ENCODE data around the gene QKI. TPM values are rescaled to one million over a fixed set of nuclear protein-coding genes. Genes with fewer than 3 reads are reported as not detected.

Gene QKI
- total RNA-seq, 1 experiment from 2014 or later: 134 TPM

DNA sequence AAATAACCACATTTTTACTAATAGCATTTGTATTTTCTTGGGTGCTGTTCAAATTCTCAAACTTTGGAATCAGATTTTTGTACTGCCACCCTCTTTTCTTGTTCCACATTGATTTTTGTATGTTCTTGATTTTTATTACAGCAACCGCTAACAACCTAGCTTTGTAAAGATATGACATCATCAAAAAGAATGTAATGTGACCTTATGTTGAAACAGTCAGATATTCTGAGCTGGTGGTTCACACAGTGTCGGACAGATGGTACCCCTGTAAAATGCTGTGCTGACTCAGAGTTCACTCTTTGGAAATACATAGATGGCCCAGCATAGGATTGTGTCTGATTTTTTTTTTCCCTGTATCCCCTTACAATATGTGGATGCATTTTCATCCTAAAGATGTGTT is 118.9 kb downstream of the QKI start:
- intact Hi-C loops (cut with micrococcal nuclease; ENCODE audit: unreplicated experiment): no loop called here
- no peaks in the 10 kb centered on the region for H3K9me3 Mint-ChIP-seq (ENCODE audit: unreplicated experiment)
- Histone ChIP-seq H3K9me3 (no peaks in the 10 kb centered on the region), H3K36me3 (ENCODE audit: control insufficient read depth, insufficient read depth, low read length) (no peaks in the 10 kb centered on the region), H3K4me1 (peaks cover 22% of the 10 kb centered on the region), H3K27me3 (replicated peaks; ENCODE audit: control insufficient read depth, insufficient read depth, low read length) (no peaks in the 10 kb centered on the region), H3K4me3 (ENCODE audit: low read depth, low read length) (no peak overlapping the region)
- H3K27me3 Mint-ChIP-seq (ENCODE audit: insufficient read depth, unreplicated experiment): no peaks in the 10 kb centered on the region
- DNase-seq: peak in 1 of 2 experiments; percentile 17
- POLR2A ChIA-PET: no interaction called here
- BruUV-seq (replicated peaks): no TSS peak
- peaks cover under 1% of the 10 kb centered on the region for H3K36me3 Mint-ChIP-seq (ENCODE audit: insufficient read depth, unreplicated experiment)
- H3K4me3 Mint-ChIP-seq (ENCODE audit: unreplicated experiment): no peak overlapping the region
- no peak overlapping the region for H3K27ac Mint-ChIP-seq (ENCODE audit: unreplicated experiment)
- peaks cover 7% of the 10 kb centered on the region for H3K4me1 Mint-ChIP-seq (ENCODE audit: low read depth, unreplicated experiment)
- CTCF ChIA-PET: interaction anchor here (0.5 to 1.5 kb wide), 2 partner anchors 21 to 419 kb away, joined by 4 to 5 read pairs; no protein-coding TSS in a partner anchor
- TF ChIP-seq, protein P1, sequence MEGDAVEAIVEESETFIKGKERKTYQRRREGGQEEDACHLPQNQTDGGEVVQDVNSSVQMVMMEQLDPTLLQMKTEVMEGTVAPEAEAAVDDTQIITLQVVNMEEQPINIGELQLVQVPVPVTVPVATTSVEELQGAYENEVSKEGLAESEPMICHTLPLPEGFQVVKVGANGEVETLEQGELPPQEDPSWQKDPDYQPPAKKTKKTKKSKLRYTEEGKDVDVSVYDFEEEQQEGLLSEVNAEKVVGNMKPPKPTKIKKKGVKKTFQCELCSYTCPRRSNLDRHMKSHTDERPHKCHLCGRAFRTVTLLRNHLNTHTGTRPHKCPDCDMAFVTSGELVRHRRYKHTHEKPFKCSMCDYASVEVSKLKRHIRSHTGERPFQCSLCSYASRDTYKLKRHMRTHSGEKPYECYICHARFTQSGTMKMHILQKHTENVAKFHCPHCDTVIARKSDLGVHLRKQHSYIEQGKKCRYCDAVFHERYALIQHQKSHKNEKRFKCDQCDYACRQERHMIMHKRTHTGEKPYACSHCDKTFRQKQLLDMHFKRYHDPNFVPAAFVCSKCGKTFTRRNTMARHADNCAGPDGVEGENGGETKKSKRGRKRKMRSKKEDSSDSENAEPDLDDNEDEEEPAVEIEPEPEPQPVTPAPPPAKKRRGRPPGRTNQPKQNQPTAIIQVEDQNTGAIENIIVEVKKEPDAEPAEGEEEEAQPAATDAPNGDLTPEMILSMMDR (IDR thresholded peaks at IDR 0.05; ENCODE audit: insufficient read depth in 1 of 2, low read depth in 1 of 2, low read length in 1 of 2, severe bottlenecking in 1 of 2, unreplicated experiment in 1 of 2): no peak

DNA sequence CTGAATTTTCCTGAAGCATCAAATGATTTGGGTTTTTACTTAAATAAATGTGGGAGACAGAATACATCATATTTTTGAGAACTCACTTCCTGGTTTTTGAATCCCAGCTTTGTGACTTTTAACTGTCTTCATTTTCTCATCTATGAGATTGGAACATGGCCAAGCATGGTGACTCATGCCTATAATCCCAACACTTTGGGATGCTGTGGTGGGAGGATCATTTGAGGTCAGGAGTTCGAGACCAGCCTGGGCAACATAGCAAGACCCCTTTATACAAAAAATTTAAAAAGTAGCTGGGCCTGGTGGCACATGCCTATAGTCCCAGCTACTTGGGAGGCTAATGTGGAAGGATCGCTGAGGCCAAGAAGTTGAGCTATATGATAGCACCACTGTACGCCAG is 122.3 kb downstream of the QKI start:
- ChIA-PET CTCF (no interaction called here), POLR2A (no interaction called here)
- Histone ChIP-seq H3K9me3 (no peaks in the 10 kb centered on the region), H3K4me1 (peaks cover 21% of the 10 kb centered on the region), H3K36me3 (ENCODE audit: control insufficient read depth, insufficient read depth, low read length) (no peaks in the 10 kb centered on the region), H3K4me3 (ENCODE audit: low read depth, low read length) (no peak overlapping the region), H3K27me3 (replicated peaks; ENCODE audit: control insufficient read depth, insufficient read depth, low read length) (no peaks in the 10 kb centered on the region)
- Mint-ChIP-seq H3K4me3 (ENCODE audit: unreplicated experiment) (no peak overlapping the region), H3K9me3 (ENCODE audit: unreplicated experiment) (no peaks in the 10 kb centered on the region), H3K4me1 (ENCODE audit: low read depth, unreplicated experiment) (no peaks in the 10 kb centered on the region), H3K36me3 (ENCODE audit: insufficient read depth, unreplicated experiment) (peaks cover 9% of the 10 kb centered on the region), H3K27me3 (ENCODE audit: insufficient read depth, unreplicated experiment) (no peaks in the 10 kb centered on the region), H3K27ac (ENCODE audit: unreplicated experiment) (no peak overlapping the region)
- intact Hi-C loops (cut with micrococcal nuclease; ENCODE audit: unreplicated experiment): no loop called here
- TF ChIP-seq, protein P1 (IDR thresholded peaks at IDR 0.05; ENCODE audit: insufficient read depth in 1 of 2, low read depth in 1 of 2, low read length in 1 of 2, severe bottlenecking in 1 of 2, unreplicated experiment in 1 of 2): no peak
- no TSS peak for BruUV-seq (replicated peaks)
- DNase-seq: no peak

DNA sequence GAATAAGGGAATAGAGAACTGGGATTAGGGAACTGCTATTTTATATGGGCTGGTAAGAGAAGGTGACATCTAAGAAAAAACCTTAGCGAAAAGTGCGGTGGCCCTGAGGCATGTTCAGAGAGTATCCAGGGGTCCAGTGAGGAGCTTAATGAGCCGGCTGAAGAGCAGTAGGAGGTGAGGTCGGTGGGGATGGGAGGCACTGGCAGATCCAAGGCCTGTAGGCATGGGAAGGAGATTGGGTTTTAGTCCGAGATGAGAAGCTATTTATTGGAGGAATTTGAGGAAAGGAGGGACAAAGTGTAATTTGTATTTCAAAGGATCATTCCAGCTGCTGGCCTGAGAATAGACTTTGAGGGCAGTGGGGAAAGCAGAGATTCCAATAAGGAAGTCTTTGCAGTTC is 123.8 kb downstream of the QKI start:
- Histone ChIP-seq H3K4me3 (ENCODE audit: low read depth, low read length) (no peak overlapping the region), H3K27me3 (replicated peaks; ENCODE audit: control insufficient read depth, insufficient read depth, low read length) (no peaks in the 10 kb centered on the region), H3K9me3 (no peaks in the 10 kb centered on the region), H3K4me1 (peaks cover 6% of the 10 kb centered on the region), H3K36me3 (ENCODE audit: control insufficient read depth, insufficient read depth, low read length) (no peaks in the 10 kb centered on the region)
- H3K36me3 Mint-ChIP-seq (ENCODE audit: insufficient read depth, unreplicated experiment): peaks cover 9% of the 10 kb centered on the region
- no TSS peak for BruUV-seq (replicated peaks)
- no peaks in the 10 kb centered on the region for H3K4me1 Mint-ChIP-seq (ENCODE audit: low read depth, unreplicated experiment)
- H3K27ac Mint-ChIP-seq (ENCODE audit: unreplicated experiment): no peak overlapping the region
- CTCF ChIA-PET: no interaction called here
- no peak for DNase-seq
- POLR2A ChIA-PET: no interaction called here
- H3K4me3 Mint-ChIP-seq (ENCODE audit: unreplicated experiment): no peak overlapping the region
- intact Hi-C loops (cut with micrococcal nuclease; ENCODE audit: unreplicated experiment): no loop called here
- TF ChIP-seq, protein P1 (IDR thresholded peaks at IDR 0.05; ENCODE audit: insufficient read depth in 1 of 2, low read depth in 1 of 2, low read length in 1 of 2, severe bottlenecking in 1 of 2, unreplicated experiment in 1 of 2): no peak
- H3K27me3 Mint-ChIP-seq (ENCODE audit: insufficient read depth, unreplicated experiment): no peaks in the 10 kb centered on the region
- H3K9me3 Mint-ChIP-seq (ENCODE audit: unreplicated experiment): no peaks in the 10 kb centered on the region

Measured in Caco-2 (cell line).